NCI-H1417 treated with DMSO at 0.1 percent for 48 hours (cell line): ENCODE results near the gene ZNF668.
"Not testable (repeated sequence)": the region's sequence is repeated elsewhere in the genome, so short reads cannot be mapped to it uniquely, and the experiment has no call there.

Source experiments
- DNase-seq: peaks from one replicate; lab custom pipeline; 2025; lab: John Stamatoyannopoulos, UW

Gene ZNF668

DNA sequence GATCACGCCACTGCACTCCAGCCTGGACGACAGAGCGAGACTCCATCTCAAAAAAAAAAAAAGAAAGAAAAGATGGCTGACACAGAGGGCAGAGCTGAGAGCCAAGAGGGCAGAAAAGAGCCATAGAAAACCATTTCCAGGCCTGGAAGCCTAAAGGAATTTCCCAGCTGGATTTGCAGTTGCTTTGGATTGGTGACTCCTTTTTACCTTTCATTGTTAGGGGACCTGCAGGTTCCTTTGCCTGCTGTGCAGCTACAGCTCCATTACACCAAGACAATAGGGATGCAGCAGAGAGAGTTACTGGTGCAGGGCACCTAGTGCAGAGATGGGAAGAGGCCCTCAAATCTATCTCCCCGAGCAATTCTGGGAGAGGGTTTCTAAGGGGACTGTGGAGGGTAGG is 18.4 kb downstream of the ZNF668 start:
- no peak for DNase-seq

DNA sequence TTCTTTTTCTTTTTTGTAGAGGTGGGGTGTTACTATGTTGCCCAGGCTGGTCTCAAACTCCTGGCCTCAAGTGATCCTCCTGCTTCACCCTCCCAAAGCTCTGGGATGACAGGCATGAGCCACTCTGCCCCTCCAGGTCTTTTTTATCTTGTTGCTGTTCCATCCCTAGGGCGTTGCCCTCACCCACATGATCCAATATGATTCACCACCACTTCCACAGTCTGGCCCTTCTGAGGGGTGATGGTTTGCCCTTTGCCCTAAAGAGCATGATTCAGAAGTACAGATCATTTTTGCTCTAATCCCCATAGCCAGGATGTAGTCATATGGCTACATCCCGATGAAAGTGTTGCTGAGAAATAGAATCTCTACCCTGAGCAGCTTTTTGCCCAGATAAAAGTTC is 21.9 kb downstream of the ZNF668 start:
- DNase-seq, result no peak

DNA sequence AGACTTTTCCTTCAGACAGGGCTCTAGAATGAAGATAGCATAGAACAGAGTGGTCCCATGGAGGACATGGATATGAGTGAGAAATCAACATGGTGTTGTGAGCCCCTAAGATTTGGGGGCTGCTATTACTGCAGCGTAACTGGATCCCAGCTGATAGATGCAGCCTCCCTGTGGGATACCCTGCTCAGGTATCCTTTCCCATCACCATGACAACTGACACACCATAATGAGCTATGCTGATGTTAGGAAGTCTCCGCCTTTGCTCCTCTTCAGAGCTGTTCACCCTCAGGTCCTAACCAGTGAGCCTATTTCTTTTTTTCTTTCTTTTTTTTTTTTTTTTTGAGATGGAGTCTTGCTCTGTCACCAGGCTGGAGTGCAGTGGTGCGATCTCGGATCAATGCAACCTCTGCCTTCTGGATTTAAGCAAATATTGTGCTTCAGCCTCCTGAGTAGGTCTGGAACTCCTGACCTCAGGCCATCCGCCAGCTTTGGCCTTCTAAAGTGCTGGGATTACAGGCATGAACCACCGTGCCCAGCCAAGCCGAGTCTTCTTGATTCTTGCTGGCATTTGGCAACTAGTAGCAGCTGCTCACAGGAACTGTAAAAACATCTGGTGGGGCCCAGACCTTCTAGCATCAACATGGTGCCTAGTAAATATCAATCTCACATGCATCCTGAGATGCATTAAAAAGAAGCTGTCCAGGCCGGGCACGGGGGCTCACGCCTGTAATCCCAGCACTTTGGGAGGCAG is 23.6 kb downstream of the ZNF668 start:
- no peak for DNase-seq

DNA sequence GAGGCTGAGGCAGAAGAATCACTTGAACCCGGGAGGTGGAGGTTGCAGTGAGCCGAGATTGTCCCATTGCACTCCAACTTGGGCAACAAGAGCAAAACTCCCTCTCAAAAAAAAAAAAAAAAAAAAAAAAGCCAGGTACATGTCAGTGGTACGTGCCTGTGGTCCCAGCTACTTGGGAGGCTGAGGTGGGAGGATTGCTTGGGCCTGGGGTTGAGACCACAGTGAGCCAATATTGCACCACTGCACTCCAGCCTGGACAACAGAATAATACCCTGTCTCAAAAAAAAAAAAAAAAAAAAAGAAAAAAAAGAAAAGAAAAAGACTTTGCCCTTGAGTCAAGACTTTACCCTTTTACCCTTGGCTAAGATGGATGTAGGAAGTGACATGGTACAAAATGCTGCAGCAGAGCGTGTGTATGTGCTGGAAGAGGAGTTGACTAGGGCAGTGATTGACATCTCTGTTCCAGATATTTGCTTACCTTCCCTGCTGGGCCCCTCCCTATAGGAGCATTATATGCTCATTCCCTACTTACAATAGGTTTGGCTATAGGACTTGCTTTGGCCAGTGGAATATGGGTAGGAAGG is 30.1 kb downstream of the ZNF668 start:
- DNase-seq, result no peak

DNA sequence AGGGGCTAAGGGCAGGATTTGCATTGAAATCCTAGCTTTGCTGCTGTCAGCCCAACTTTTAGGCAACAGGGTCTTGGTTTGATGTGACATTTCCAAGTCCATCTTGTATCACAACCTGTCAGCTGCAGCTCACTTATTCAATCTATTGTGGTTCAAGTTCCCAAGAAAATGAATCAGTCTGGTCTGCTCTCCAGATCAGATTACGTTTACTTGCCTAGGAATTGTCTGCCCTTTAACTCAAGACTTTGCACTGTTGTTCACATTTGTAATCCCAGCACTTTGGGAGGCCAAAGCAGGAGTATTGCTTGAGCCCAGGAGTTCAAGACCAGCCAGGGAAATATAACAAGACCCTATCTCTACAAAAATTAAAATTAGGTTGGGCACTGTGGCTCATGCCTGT is 30.7 kb downstream of the ZNF668 start:
- DNase-seq, result no peak

DNA sequence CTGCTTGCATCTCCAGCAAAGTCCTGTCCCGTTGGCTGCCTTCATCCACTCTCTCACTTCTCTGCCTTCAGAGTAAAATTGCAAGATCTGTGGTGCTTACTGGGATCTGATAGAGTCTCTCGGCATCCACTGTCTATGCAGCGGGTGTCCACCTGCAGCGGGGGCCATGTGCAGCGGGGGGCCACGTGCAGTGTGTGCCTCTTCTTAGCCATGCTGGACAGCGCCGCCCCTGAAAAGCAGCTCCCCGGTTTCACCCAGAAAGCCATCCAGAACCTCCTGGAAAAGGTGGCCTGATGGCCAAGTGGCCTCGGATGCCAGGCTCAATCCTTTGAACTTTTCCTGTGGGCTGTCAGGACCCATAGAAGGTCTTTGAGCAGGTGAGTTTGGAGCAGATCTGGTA is 31.2 kb downstream of the ZNF668 start:
- DNase-seq, result no peak

DNA sequence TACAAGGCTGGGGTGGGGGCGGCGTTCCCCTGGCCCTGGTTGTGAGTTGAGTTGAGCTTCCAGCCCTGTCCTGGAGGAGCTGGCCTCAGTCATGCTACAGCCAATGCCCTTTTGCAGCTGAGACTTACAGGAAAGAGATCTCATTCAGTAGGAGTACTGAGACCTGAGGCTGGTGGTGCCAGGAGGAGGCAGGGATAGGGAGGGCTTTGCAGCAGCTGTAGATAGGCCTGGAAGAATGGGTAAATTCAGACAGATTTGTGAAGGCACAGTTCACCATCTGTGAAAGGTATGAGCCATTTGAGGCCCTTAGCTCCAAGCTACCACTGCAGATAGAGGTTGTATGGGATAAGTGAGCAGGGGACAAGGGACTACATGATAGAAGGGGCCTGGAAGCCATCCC is 35.0 kb downstream of the ZNF668 start:
- DNase-seq, result no peak

DNA sequence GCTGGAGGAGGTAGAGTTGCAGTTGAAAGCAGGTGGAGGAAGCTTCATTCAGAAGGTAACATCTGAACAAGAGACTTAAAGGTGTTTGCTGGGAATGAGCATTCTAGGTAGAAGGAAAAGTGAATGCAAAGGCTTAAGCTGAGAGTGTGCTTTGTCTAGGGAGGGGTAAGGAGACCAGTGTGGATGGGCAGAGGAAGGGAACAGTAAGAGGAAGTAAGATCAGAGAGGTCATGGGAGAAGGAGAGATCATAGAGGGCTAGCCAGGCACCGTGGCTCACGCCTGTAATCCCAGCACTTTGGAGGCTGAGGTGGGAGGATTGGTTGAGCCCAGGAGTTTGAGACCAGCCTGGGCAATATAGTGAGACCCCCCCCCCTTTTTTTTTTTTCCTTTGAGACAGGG is 37.3 kb downstream of the ZNF668 start:
- no peak for DNase-seq

DNA sequence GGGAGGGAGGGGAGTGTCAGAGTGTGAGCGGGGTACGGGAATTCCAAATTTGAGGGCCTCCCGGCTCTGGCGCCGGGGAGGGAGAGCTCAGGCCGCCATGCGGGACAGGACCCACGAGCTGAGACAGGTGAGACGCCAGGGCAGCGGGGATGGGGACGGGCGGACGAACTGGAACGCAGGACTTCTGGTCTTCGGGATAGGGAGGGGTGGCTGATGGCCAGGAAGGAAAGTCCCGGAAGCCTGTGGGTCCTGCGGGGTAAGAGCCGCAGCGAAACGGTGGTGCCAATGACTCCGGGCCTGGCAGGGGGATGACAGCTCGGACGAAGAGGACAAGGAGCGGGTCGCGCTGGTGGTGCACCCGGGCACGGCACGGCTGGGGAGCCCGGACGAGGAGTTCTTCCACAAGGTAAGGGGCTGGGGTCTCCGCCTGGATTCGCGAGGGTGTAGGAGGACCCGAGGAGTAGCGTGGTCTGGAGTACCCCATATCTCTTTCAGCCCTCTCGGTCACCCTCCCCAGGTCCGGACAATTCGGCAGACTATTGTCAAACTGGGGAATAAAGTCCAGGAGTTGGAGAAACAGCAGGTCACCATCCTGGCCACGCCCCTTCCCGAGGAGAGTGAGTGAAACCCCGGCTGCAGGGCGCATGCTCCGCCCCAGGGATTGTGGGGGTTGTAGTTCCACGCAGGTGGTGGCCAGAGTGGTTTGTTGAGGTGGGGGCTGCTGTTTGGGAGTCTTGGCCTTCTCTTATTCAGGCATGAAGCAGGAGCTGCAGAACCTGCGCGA is 40.1 kb downstream of the ZNF668 start:
- DNase-seq, result no peak

DNA sequence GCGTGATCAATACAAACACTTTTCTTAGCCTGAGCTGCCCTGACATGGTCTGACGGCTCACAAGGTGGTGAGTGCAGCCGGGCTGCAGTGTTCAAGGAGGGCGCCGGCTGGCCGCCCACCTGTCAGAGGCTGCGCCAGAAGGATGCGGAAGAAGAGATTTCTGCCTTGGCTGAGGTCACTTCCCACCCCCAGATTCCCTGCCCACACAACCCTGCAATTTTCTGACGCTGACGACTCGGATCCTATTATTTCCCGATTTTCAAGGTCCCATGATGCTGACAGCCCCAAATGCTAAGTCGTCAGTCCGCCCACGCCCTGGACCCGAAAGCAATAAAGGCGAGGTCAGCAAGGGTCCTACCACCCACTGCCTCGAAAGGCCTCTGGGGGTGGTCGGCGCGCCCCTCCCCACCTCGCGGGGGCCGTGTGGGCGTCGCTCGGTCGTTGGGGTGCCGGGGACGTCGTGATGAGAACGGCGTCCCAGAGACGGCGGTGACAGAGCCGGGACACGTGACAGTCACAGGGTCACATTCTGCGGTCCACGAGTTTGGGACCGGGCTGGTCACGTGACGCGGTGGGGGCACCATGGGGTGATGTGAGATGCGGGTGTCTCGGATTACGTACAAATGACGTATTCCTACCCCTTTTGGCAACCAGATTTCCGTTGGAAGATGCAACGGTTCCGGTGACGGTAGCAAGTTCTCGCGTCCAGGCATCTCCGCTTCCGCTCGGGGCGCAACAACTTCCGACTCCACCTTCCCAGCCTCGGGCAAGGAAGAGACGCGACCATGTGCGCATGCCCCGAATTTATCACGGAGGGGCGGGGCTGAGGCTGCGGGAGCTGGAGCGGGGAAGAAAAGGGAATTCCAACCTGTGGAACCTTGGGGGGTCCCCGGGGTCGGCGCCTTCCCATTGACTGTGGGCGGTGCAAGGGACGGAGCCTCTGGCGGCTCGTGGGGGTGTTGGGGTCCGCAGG is 41.0 kb downstream of the ZNF668 start, which contains the start of gene STX4:
STX4 (plus strand) TSS at position 823 of the 973 bp plus-strand sequence. CDS start 248 bp downstream, outside the sequence.
- peak; percentile 49 for DNase-seq

DNA sequence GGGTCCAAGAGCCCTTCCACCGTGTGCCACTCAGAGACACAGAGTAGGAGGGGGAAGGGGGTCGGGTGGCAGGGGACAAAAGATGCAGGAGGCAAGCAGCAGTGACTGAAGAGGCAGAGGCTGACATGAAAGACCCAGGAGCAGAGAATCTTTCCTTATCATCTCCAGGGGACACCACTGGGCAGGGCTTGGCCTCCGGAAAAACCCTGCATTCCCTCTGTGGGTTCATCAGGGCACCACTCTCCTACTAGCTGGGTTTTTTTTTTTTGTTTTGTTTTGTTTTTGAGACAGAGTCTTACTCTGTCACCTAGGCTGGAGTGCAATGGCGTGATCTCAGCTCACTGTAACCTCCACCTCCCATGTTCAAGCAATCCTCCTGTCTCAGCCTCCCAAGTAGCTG is 42.8 kb downstream of the ZNF668 start:
- DNase-seq, result no peak

DNA sequence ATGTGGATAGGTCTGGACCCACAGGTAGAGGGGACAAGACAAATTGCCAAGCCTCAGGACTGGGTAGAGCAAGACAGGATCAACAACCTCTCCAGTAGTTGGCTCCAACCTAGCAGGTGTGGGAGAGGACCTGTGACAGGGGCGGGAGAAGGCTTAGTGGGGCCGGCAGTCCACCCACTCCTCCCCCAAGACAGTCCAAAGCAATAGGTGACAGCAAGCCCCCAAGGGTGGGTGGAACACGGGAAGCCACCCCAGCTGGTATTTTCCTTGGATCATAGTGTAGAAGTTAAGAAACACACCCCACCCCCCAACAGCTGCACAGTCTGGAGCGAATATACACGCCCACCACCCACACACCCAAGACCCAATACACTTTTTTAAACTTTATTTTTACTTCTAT is 44.8 kb downstream of the ZNF668 start:
- DNase-seq, result no peak

DNA sequence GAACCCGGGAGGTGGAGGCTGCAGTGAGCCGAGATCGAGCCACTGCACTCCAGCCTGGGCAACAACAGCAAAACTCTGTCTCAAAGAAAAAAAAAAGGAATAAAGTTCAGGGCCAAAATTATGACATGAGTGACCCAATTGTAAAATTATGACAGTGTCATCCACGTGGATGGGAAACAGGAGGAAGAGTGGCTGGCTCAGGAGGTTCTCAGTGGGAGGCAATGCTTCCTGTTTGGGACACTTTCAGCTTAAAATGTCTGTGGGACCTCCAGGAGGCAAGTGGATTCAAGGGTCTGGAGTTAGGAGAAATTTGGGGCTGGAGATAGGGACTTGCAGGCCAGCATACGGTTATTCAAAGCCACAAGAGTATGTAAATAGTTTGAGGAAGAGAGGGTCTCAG is 48.7 kb downstream of the ZNF668 start:
- no peak for DNase-seq

DNA sequence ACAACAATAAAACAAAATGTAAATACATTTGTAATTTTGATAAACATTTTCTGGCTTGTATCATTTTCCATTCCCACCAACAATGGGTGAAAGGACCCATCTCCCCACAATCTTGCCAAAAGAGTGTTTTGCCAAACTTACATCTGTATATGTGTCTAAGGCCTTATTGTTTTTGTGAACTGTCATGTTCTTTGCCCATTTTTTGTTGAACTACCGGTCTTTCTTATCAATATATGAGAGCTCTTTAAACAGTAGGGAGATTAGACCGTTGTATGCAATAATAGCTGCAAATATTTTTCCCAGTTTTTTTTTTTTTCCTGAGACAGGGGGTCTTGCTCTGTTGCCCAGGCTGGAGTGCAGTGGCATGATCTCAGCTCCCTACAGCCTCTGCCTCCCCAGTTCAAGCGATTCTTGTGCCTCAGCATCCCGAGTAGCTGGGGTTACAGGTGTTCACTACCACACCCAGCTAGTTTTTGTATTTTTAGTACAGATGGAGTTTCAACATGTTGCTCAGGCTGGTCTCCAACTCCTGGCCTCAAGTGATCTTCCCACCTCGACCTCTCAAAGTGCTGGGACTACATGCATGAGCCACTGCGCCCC is 50.3 kb downstream of the ZNF668 start:
- DNase-seq, result no peak

DNA sequence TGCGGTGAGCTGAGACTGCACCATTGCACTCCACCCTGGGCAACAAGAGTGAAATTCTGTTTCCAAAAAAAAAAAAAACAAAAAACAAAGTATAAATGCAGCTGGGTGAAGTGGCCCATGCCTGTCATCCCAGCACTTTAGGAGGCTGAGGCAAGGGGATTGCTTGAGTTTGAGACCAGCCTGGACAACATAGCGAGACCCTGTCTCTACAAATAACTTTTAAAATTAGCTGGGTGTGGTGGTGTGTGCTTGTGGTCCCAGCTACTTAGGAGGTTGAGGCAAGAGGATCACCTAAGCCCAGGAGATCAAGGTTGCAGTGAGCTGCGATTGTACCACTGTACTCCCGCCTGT is 50.8 kb downstream of the ZNF668 start:
- DNase-seq, result no peak

DNA sequence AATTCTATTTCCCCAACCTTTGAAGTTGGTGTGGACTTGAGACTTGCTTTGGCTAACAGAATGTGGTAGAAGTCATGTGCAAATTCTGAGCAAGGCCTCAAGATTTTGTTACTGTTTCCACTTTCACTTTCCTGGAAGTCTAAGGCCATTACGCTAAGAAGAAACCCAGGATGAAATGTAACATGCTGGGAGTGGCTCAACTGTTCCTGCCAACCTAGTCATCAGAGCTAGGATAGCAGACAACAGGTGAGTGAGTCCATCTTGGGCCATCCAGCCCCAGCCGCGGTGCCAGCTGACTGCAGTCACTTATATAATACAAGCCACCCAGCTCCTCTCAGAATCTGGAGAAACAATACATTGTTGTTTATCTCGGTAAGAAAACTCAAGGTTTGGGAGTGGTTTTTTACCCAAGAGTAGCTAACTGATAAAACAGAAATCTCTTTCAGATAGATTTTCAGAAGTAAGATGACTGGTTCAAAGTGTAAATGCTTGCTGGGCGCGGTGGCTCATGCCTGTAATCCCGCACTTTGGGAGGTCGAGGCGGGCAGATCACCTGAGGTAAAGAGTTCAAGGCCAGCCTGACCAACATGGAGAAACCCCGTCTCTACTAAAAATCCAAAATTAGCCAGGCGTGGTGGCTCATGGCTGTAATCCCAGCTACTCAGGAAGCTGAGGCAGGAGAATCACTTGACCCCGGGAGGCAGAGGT is 51.3 kb downstream of the ZNF668 start:
- DNase-seq, result no peak

DNA sequence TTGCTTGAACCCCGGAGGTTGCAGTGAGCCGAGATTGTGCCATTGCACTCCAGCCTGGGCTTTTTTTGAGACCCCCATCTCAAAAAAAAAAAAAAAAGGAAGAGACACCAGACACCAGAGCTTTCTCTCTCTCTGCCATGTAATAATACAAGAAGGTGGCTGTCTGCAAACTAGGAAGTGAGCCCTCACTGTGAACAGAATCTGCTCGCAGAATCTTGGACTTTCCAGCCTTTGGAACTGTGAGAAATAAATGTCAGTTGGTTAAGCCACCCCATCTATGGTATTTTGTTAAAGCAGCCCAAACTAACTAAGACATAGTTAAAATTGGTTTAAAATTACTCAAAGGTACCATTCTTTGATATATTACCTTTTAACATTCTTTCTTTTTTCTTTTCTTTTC is 53.5 kb downstream of the ZNF668 start:
- no peak for DNase-seq

DNA sequence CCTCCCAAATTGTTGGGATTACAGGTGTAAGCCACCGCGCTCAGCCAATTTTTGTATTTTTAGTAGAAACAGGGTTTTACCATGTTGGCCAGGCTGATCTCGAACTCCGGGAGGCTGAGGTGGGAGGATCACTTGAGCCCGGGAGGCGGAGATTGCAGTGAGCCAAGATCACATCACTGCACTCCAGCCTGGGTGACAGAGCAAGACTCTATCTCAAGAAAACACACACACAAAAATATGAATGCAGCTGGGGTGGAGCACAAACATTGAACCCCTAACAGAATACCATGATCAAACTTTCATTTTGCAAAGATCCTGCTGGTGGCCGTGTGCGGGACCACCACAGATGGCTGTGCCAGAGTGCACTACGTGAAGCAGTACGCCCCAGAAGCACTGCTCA is 56.3 kb downstream of the ZNF668 start:
- not testable (repeated sequence) for DNase-seq

DNA sequence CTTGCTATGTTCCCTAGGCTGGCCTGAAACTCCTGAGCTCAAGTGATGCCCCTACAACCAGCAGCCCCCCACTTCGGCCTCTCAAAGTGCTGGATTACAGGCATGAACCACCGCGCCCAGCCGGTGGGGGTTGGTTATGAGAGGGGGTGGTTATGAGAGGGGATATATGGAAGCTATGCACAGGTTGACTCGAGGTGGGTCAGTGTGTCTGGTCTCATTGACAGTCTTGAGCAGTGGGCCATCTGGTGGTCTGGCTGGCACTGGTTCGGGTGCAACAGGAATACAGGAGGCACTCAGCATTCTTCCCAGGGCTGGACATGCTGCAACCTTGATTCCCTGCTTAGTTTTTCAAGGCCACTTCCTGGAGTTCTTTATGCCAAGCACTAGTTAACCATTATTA is 58.0 kb downstream of the ZNF668 start:
- no peak for DNase-seq

DNA sequence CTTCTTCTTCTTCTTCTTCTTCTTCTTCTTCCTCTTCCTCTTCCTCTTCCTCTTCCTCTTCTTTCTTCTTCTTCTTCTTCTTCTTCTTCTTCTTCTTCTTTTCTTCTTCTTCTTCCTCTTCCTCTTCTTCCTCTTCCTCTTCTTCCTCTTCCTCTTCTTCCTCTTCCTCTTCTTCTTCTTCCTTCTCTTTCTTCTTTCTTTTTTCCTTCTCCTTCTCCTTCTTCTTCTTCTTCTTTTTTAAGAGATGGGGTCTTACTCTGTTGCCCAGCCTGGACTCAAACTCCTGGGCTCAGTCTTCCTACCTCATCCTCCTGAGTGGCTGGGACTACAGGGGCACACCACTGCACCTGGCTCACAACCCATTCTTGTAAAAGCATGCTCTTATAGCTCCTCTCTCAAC is 60.7 kb downstream of the ZNF668 start:
- DNase-seq, result not testable (repeated sequence)

DNA sequence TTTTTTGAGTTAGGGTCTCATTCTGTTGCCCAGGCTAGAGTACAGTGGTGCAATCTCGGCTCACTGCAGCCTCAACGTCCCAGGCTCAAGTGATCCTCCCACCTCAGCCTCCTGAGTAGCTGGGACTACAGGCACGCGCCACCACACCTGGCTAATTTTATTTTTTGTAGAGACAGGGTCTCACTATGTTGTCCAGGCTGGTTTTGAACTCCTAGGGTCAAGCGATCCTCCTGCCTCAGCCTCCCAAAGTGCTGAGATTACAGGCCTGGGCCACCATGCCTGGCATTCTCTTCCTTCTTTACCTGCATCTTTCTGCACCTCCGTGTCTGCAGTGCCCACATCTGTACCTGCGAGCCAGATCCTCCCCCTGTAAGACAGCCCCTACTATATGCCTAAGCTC is 62.2 kb downstream of the ZNF668 start:
- not testable (repeated sequence) for DNase-seq
